ENCODE results near the gene LKAAEAR1.
"Not testable (repeated sequence)": the region's sequence is repeated elsewhere in the genome, so short reads cannot be mapped to it uniquely, and the experiment has no call there.

LKAAEAR1 gene

GRCh38 chr20:64083804-64084684, at the start of gene LKAAEAR1:
LKAAEAR1 (minus strand) TSS chr20:64084398; CDS start chr20:64084219, 179 bp downstream.
- H3K9me3 ChIP-seq (ENCODE audit: control insufficient read depth in 1 of 2, low read length in 2 of 2) = no peaks in the 10 kb centered on the region
- H3K36me3 ChIP-seq (ENCODE audit: control insufficient read depth in 1 of 2, insufficient read depth in 2 of 2, low read length in 2 of 2) = no peaks in the 10 kb centered on the region
- H3K9ac ChIP-seq (ENCODE audit: low read depth in 1 of 2, low read length in 2 of 2) = no peak within 1 kb of the TSS
- H3K4me1 ChIP-seq (ENCODE audit: control insufficient read depth in 1 of 2, insufficient read depth in 2 of 2, low read length in 2 of 2) = peaks cover 2 to 22% of the 10 kb centered on the region in 2 donors
- peaks cover 29 to 42% of the 10 kb centered on the region in 2 donors for H3K27me3 ChIP-seq (ENCODE audit: control insufficient read depth in 1 of 2, insufficient read depth in 2 of 2, low read length in 2 of 2)
- H3K4me3 ChIP-seq (ENCODE audit: low read depth in 1 of 2, low read length in 2 of 2) = peak within 1 kb of the TSS in 1 of 2 donors; percentile 55
- no peak within 1 kb of the TSS for H3K27ac ChIP-seq (ENCODE audit: low read depth, low read length)

DNA sequence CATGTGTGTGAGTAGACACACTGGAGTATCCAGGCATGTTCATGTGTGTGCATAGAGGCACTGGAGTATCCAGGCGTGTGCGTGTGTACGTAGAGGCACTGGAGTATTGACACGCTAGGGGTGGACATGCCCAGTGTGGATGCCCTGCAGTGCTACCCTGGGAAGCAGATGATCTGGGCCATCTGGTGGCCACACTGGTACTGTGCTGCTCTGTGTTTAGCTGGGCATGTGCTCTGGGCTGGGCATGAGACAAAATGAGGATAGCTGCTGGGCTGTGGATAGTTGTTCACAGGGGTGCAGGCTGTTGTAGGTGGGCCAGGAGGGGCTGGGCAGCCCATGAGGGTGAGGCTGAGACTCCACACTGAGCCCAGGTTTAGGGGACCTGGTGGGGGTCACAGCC, 47.2 kb upstream of the LKAAEAR1 start:
- no peaks in the 10 kb centered on the region for H3K27me3 ChIP-seq (ENCODE audit: control insufficient read depth in 1 of 2, insufficient read depth in 2 of 2, low read length in 2 of 2)
- no peaks in the 10 kb centered on the region for H3K36me3 ChIP-seq (ENCODE audit: control insufficient read depth in 1 of 2, insufficient read depth in 2 of 2, low read length in 2 of 2)
- no peak overlapping the region for H3K4me3 ChIP-seq (ENCODE audit: low read depth in 1 of 2, low read length in 2 of 2)
- H3K9ac ChIP-seq (ENCODE audit: low read depth in 1 of 2, low read length in 2 of 2) = no peak overlapping the region
- no peak overlapping the region for H3K27ac ChIP-seq (ENCODE audit: low read depth, low read length)
- no peaks in the 10 kb centered on the region for H3K4me1 ChIP-seq (ENCODE audit: control insufficient read depth in 1 of 2, insufficient read depth in 2 of 2, low read length in 2 of 2)
- no peaks in the 10 kb centered on the region for H3K9me3 ChIP-seq (ENCODE audit: control insufficient read depth in 1 of 2, low read length in 2 of 2)

DNA sequence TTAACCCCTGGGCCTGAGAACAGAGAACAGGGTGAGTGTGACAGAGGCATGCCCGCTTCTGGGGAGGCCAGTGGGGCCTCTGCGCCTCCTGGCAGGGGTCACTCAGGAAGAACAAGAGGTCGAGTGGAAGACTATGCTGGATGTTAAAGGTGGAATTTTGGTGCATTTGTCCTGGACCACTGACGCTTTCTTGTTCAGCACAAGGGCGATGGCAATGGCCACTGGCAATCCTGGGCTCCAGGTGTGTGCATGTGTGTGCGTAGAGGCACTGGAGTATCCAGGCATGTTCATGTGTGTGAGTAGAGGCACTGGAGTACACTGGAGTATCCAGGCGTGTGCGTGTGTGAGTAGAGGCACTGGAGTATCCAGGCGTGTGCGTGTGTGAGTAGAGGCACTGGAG, 46.7 kb upstream of the LKAAEAR1 start:
- Histone ChIP-seq H3K4me1 (ENCODE audit: control insufficient read depth in 1 of 2, insufficient read depth in 2 of 2, low read length in 2 of 2) (no peaks in the 10 kb centered on the region), H3K36me3 (ENCODE audit: control insufficient read depth in 1 of 2, insufficient read depth in 2 of 2, low read length in 2 of 2) (no peaks in the 10 kb centered on the region), H3K27ac (ENCODE audit: low read depth, low read length) (no peak overlapping the region), H3K9ac (ENCODE audit: low read depth in 1 of 2, low read length in 2 of 2) (no peak overlapping the region), H3K9me3 (ENCODE audit: control insufficient read depth in 1 of 2, low read length in 2 of 2) (no peaks in the 10 kb centered on the region), H3K4me3 (ENCODE audit: low read depth in 1 of 2, low read length in 2 of 2) (no peak overlapping the region), H3K27me3 (ENCODE audit: control insufficient read depth in 1 of 2, insufficient read depth in 2 of 2, low read length in 2 of 2) (no peaks in the 10 kb centered on the region)

DNA sequence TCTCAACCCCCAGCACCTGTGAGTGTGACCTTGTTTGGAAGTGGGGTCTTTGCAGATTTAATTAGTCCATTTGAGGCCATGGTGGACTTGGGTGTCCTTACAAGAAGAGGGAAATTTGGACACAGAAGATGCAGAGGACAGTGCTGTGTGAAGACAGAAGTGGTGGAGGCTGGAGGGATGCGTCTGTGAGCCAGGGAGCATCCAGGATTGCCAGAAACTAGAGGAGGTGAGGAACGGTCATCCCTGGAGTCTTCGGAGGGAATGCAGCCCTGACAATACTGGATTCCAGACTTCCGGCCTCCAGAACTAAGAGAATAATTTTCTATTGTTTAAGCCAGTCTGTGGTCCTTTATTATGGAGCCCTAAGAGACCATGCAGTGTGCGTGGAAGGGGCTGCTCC, 46.1 kb upstream of the LKAAEAR1 start:
- no peaks in the 10 kb centered on the region for H3K9me3 ChIP-seq (ENCODE audit: control insufficient read depth in 1 of 2, low read length in 2 of 2)
- H3K9ac ChIP-seq (ENCODE audit: low read depth in 1 of 2, low read length in 2 of 2) = no peak overlapping the region
- no peak overlapping the region for H3K4me3 ChIP-seq (ENCODE audit: low read depth in 1 of 2, low read length in 2 of 2)
- H3K4me1 ChIP-seq (ENCODE audit: control insufficient read depth in 1 of 2, insufficient read depth in 2 of 2, low read length in 2 of 2) = no peaks in the 10 kb centered on the region
- H3K36me3 ChIP-seq (ENCODE audit: control insufficient read depth in 1 of 2, insufficient read depth in 2 of 2, low read length in 2 of 2) = no peaks in the 10 kb centered on the region
- no peak overlapping the region for H3K27ac ChIP-seq (ENCODE audit: low read depth, low read length)
- H3K27me3 ChIP-seq (ENCODE audit: control insufficient read depth in 1 of 2, insufficient read depth in 2 of 2, low read length in 2 of 2) = no peaks in the 10 kb centered on the region

GRCh38 chr20:64129146-64129782, 45.1 kb upstream of the LKAAEAR1 start:
- H3K9me3 ChIP-seq (ENCODE audit: control insufficient read depth in 1 of 2, low read length in 2 of 2) = no peaks in the 10 kb centered on the region
- H3K27me3 ChIP-seq (ENCODE audit: control insufficient read depth in 1 of 2, insufficient read depth in 2 of 2, low read length in 2 of 2) = no peaks in the 10 kb centered on the region
- H3K4me3 ChIP-seq (ENCODE audit: low read depth in 1 of 2, low read length in 2 of 2) = no peak overlapping the region
- H3K9ac ChIP-seq (ENCODE audit: low read depth in 1 of 2, low read length in 2 of 2) = no peak overlapping the region
- H3K4me1 ChIP-seq (ENCODE audit: control insufficient read depth in 1 of 2, insufficient read depth in 2 of 2, low read length in 2 of 2) = no peaks in the 10 kb centered on the region
- H3K36me3 ChIP-seq (ENCODE audit: control insufficient read depth in 1 of 2, insufficient read depth in 2 of 2, low read length in 2 of 2) = no peaks in the 10 kb centered on the region
- no peak overlapping the region for H3K27ac ChIP-seq (ENCODE audit: low read depth, low read length)

DNA sequence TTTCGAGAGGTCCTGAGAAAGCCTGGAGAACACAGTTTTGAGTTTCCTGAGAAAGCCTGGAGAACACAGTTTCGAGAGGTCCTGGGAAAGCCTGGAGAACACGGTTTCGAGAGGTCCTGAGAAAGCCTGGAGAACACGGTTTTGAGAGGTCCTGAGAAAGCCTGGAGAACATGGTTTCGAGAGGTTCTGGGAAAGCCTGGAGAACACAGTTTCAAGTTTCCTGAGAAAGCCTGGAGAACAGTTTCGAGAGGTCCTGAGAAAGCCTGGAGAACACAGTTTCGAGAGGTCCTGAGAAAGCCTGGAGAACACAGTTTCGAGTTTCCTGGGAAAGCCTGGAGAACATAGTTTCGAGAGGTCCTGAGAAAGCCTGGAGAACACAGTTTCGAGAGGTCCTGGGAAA, 39.3 kb upstream of the LKAAEAR1 start:
- not testable (repeated sequence) for H3K9me3 ChIP-seq (ENCODE audit: control insufficient read depth in 1 of 2, low read length in 2 of 2); H3K36me3 ChIP-seq (ENCODE audit: control insufficient read depth in 1 of 2, insufficient read depth in 2 of 2, low read length in 2 of 2); H3K27ac ChIP-seq (ENCODE audit: low read depth, low read length); H3K4me3 ChIP-seq (ENCODE audit: low read depth in 1 of 2, low read length in 2 of 2); H3K9ac ChIP-seq (ENCODE audit: low read depth in 1 of 2, low read length in 2 of 2); H3K4me1 ChIP-seq (ENCODE audit: control insufficient read depth in 1 of 2, insufficient read depth in 2 of 2, low read length in 2 of 2)
- peaks cover 0 to 12% of the 10 kb centered on the region in 2 donors for H3K27me3 ChIP-seq (ENCODE audit: control insufficient read depth in 1 of 2, insufficient read depth in 2 of 2, low read length in 2 of 2)

DNA sequence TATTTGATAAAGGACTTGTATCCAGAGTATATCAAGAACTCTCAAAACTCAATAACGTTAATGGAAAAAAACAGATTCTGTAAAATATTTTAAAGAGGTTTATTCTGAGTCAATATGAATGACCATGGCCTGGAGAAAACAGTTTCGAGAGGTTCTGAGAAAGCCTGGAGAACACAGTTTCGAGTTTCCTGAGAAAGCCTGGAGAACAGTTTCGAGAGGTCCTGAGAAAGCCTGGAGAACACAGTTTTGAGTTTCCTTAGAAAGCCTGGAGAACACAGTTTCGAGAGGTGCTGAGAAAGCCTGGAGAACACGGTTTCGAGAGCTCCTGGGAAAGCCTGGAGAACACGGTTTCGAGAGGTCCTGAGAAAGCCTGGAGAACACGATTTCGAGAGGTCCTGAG, 38.7 kb upstream of the LKAAEAR1 start:
- H3K27me3 ChIP-seq (ENCODE audit: control insufficient read depth in 1 of 2, insufficient read depth in 2 of 2, low read length in 2 of 2) = peaks cover 0 to 12% of the 10 kb centered on the region in 2 donors
- H3K4me3 ChIP-seq (ENCODE audit: low read depth in 1 of 2, low read length in 2 of 2); H3K27ac ChIP-seq (ENCODE audit: low read depth, low read length); H3K36me3 ChIP-seq (ENCODE audit: control insufficient read depth in 1 of 2, insufficient read depth in 2 of 2, low read length in 2 of 2); H3K9ac ChIP-seq (ENCODE audit: low read depth in 1 of 2, low read length in 2 of 2); H3K9me3 ChIP-seq (ENCODE audit: control insufficient read depth in 1 of 2, low read length in 2 of 2); H3K4me1 ChIP-seq (ENCODE audit: control insufficient read depth in 1 of 2, insufficient read depth in 2 of 2, low read length in 2 of 2): not testable (repeated sequence)

- H3K4me1 ChIP-seq (ENCODE audit: control insufficient read depth in 1 of 2, insufficient read depth in 2 of 2, low read length in 2 of 2) = peaks cover 3 to 7% of the 10 kb centered on the region in 2 donors
- no peak overlapping the region for H3K4me3 ChIP-seq (ENCODE audit: low read depth in 1 of 2, low read length in 2 of 2)
- H3K27ac ChIP-seq (ENCODE audit: low read depth, low read length) = no peak overlapping the region
- H3K27me3 ChIP-seq (ENCODE audit: control insufficient read depth in 1 of 2, insufficient read depth in 2 of 2, low read length in 2 of 2) = peaks cover 0 to 12% of the 10 kb centered on the region in 2 donors
- no peaks in the 10 kb centered on the region for H3K36me3 ChIP-seq (ENCODE audit: control insufficient read depth in 1 of 2, insufficient read depth in 2 of 2, low read length in 2 of 2)
- H3K9me3 ChIP-seq (ENCODE audit: control insufficient read depth in 1 of 2, low read length in 2 of 2) = no peaks in the 10 kb centered on the region
- H3K9ac ChIP-seq (ENCODE audit: low read depth in 1 of 2, low read length in 2 of 2) = no peak overlapping the region
Observed at GRCh38 chr20:64121586-64121985, 37.4 kb upstream of the LKAAEAR1 start.

DNA sequence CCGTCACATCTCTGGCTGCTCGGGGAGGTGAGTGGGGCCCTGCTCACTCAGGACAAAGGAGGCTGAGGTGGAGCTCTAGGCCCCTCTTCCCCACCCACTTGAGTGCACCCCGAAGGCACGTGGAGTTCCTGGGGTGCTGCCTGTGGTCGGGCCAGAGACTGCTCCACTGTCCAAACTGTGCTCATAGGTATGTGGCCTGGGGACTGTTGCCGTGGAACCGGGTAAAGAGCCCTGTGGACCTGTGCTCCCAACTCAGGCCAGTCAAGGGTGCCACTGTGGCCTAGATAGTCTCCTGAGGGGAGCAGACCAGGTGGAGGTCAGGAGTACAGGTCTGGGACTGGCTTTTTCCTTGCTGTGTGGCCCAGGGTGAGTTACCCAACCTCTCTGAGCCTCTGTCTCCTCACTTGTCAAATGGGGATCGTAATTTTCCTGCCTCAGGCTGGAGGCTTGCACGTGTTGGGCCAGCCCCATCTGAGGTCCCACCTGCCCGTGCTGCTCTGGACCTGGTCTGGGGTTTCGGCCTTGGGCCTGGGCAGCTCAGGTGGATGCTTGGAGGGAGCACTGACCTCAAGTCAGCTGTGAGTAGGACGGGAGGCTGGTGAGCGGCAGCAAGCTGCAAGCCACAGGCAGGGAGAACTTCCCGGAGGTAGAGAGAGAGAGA, 35.6 kb upstream of the LKAAEAR1 start:
- no peak overlapping the region for H3K9ac ChIP-seq (ENCODE audit: low read depth in 1 of 2, low read length in 2 of 2)
- H3K36me3 ChIP-seq (ENCODE audit: control insufficient read depth in 1 of 2, insufficient read depth in 2 of 2, low read length in 2 of 2) = no peaks in the 10 kb centered on the region
- H3K4me3 ChIP-seq (ENCODE audit: low read depth in 1 of 2, low read length in 2 of 2) = peak overlapping the region; percentile 44 to 53
- no peak overlapping the region for H3K27ac ChIP-seq (ENCODE audit: low read depth, low read length)
- no peaks in the 10 kb centered on the region for H3K9me3 ChIP-seq (ENCODE audit: control insufficient read depth in 1 of 2, low read length in 2 of 2)
- H3K27me3 ChIP-seq (ENCODE audit: control insufficient read depth in 1 of 2, insufficient read depth in 2 of 2, low read length in 2 of 2) = peaks cover 0 to 12% of the 10 kb centered on the region in 2 donors
- peaks cover 3 to 7% of the 10 kb centered on the region in 2 donors for H3K4me1 ChIP-seq (ENCODE audit: control insufficient read depth in 1 of 2, insufficient read depth in 2 of 2, low read length in 2 of 2)

DNA sequence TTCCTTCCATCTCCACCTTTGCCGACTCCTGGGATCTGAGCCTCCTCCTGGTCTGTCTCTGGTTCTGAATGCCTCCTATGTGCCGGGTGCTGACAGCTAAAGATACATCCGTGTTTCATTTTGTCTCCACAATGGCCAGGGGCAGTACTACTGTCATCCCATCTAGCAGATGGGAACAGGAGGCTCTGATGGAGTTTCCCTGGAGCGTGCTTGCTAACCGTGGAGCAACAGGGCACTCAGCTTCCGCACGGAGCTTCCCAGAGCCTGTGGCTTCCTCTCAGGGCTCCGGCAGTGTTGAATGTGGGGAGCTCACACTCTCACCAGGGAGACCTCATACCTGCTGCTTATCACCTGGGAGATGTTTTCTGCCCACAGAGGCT, 35.1 kb upstream of the LKAAEAR1 start:
- peaks cover 0 to 12% of the 10 kb centered on the region in 2 donors for H3K27me3 ChIP-seq (ENCODE audit: control insufficient read depth in 1 of 2, insufficient read depth in 2 of 2, low read length in 2 of 2)
- no peak overlapping the region for H3K9ac ChIP-seq (ENCODE audit: low read depth in 1 of 2, low read length in 2 of 2)
- no peaks in the 10 kb centered on the region for H3K9me3 ChIP-seq (ENCODE audit: control insufficient read depth in 1 of 2, low read length in 2 of 2)
- H3K4me1 ChIP-seq (ENCODE audit: control insufficient read depth in 1 of 2, insufficient read depth in 2 of 2, low read length in 2 of 2) = peaks cover 3 to 7% of the 10 kb centered on the region in 2 donors
- no peak overlapping the region for H3K27ac ChIP-seq (ENCODE audit: low read depth, low read length)
- H3K36me3 ChIP-seq (ENCODE audit: control insufficient read depth in 1 of 2, insufficient read depth in 2 of 2, low read length in 2 of 2) = no peaks in the 10 kb centered on the region
- no peak overlapping the region for H3K4me3 ChIP-seq (ENCODE audit: low read depth in 1 of 2, low read length in 2 of 2)
